BLaER1 (cell line): Measurements from ENCODE around the gene RHOH.
"Not testable (repeated sequence)": the region's sequence is repeated elsewhere in the genome, so short reads cannot be mapped to it uniquely, and the experiment has no call there.

Experiments used
- H3K27ac ChIP-seq: shearing (Covaris generic); formaldehyde crosslinking; 2 replicates; pipeline ENCODE4 v1.8.1; 2022
- H3K27me3 ChIP-seq: shearing (Covaris generic); formaldehyde crosslinking; 2 replicates; pipeline ENCODE4 v1.8.1; 2022
- H3K36me3 ChIP-seq: shearing (Covaris generic); formaldehyde crosslinking; 2 replicates; pipeline ENCODE4 v1.8.1; 2022
- H3K4me1 ChIP-seq: shearing (Covaris generic); formaldehyde crosslinking; 2 replicates; pipeline ENCODE4 v1.8.1; 2022
- H3K4me2 ChIP-seq: shearing (Covaris generic); formaldehyde crosslinking; 2 replicates; pipeline ENCODE4 v1.8.1; 2022
- H3K4me3 ChIP-seq: shearing (Covaris generic); formaldehyde crosslinking; 2 replicates; pipeline ENCODE4 v1.8.1; 2022
- H3K9ac ChIP-seq: shearing (Covaris generic); formaldehyde crosslinking; 2 replicates; pipeline ENCODE4 v1.8.1; 2022
- H3K9me3 ChIP-seq: shearing (Covaris generic); formaldehyde crosslinking; 2 replicates; pipeline ENCODE4 v1.8.1; 2022
- H4K20me1 ChIP-seq: shearing (Covaris generic); formaldehyde crosslinking; 2 replicates; pipeline ENCODE4 v1.8.1; 2022
- Cebpa-rat ChIP-seq: shearing (Covaris generic); IDR thresholded peaks from 2 replicates; pipeline ENCODE4 v1.8.1; 2022

Gene RHOH

DNA sequence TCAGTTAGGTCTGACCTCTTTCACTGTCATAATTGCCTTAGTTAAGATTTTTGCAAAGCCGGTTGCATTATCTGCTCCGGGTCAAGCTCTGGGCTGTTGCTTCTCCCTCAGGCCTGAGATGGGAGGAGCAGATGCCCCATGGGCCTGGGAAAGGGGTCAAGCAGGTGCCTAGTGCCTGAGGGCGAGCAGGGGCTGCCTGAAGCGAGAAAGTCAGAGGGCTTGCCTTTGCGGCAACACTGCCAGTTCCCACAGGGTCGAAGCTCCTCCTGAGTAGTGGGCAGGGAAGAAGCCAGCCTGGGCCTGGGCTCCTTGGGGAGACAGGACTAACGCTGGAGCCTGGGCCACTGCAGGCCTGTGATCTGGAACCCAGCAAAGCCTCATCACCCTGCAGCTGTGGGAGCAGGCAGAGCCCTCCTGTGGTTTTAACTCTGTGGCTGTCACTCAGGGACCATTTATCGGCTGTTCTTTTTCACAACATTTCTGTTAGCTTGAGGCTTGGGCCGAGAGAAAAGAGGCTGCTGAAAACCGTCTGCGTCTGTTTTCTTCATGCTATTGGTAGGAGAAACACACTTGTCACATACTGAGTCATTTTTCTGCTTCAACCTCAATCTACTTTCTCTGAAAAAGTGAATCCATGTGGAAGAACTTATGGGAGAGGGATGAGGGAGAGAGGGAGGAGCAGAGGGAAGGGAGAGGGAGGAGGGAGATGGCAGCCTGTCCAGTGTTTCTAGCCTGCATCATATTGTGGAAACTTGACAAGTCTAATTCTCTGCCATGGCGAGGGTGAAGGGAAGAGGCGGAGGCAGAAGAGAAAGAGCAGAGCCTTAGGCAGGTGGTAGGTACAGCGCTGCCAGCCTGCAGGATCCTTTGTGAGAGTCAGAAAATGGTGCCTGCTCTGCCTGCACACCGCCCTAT is 68.4 kb downstream of the RHOH start:
- H3K4me2 ChIP-seq, result peak overlapping the region; percentile 86
- peak overlapping the region; percentile 75 for H3K27ac ChIP-seq
- H3K27me3 ChIP-seq, result no peaks in the 10 kb centered on the region
- peak overlapping the region; percentile 28 for H3K4me3 ChIP-seq
- peak overlapping the region; percentile 69 for H3K9ac ChIP-seq
- peaks cover 25% of the 10 kb centered on the region for H3K4me1 ChIP-seq
- H3K36me3 ChIP-seq, result no peaks in the 10 kb centered on the region
- no peaks in the 10 kb centered on the region for H4K20me1 ChIP-seq
- TF ChIP-seq Cebpa-rat, result no peak
- H3K9me3 ChIP-seq, result peaks cover 15% of the 10 kb centered on the region

- no peaks in the 10 kb centered on the region for H3K27me3 ChIP-seq
- H3K4me1 ChIP-seq, result peaks cover 25% of the 10 kb centered on the region
- peaks cover 17% of the 10 kb centered on the region for H3K9me3 ChIP-seq
- H4K20me1 ChIP-seq, result no peaks in the 10 kb centered on the region
- H3K27ac ChIP-seq, result peak overlapping the region; percentile 75
- H3K4me3 ChIP-seq, result peak overlapping the region; percentile 28; the same call in 1 of the 2 replicates
- no peak for TF ChIP-seq Cebpa-rat
- H3K9ac ChIP-seq, result peak overlapping the region; percentile 69; the same call in 1 of the 2 replicates
- H3K36me3 ChIP-seq, result no peaks in the 10 kb centered on the region
- peak overlapping the region; percentile 86 for H3K4me2 ChIP-seq
Observed at GRCh38 chr4:40265910-40266274, 69.1 kb downstream of the RHOH start.

- Histone ChIP-seq H3K4me2 (no peak overlapping the region), H3K4me3 (no peak overlapping the region), H3K27ac (no peak overlapping the region), H3K4me1 (peaks cover 25% of the 10 kb centered on the region), H3K27me3 (no peaks in the 10 kb centered on the region), H4K20me1 (no peaks in the 10 kb centered on the region), H3K9ac (no peak overlapping the region), H3K9me3 (peaks cover 21% of the 10 kb centered on the region), H3K36me3 (no peaks in the 10 kb centered on the region)
- TF ChIP-seq Cebpa-rat, result no peak
Observed at GRCh38 chr4:40269133-40269532, 72.3 kb downstream of the RHOH start.

DNA sequence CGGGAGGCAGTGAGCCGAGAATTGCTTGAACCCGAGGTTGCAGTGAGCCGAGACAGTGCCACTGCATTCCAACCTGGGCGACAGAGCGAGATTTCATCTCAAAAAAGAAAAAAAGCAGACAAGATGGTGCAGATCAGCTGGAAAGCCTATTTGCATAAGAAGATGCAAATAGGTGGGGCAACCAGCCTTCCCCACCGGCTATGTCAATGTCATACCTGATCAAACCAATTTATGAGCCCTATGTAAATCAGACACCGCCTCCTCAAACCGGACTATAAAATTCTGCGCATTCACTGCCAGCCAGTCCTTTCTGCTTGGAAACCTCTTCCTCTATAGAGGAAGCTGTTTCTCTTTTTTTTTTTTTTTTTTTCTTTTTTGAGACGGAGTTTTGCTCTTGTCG is 73.8 kb downstream of the RHOH start:
- H3K27me3 ChIP-seq, result no peaks in the 10 kb centered on the region
- no peak overlapping the region for H3K27ac ChIP-seq
- H3K4me2 ChIP-seq, result no peak overlapping the region
- no peaks in the 10 kb centered on the region for H3K36me3 ChIP-seq
- no peak for TF ChIP-seq Cebpa-rat
- no peak overlapping the region for H3K4me3 ChIP-seq
- peaks cover 21% of the 10 kb centered on the region for H3K9me3 ChIP-seq
- no peaks in the 10 kb centered on the region for H4K20me1 ChIP-seq
- peaks cover 11% of the 10 kb centered on the region for H3K4me1 ChIP-seq
- no peak overlapping the region for H3K9ac ChIP-seq

DNA sequence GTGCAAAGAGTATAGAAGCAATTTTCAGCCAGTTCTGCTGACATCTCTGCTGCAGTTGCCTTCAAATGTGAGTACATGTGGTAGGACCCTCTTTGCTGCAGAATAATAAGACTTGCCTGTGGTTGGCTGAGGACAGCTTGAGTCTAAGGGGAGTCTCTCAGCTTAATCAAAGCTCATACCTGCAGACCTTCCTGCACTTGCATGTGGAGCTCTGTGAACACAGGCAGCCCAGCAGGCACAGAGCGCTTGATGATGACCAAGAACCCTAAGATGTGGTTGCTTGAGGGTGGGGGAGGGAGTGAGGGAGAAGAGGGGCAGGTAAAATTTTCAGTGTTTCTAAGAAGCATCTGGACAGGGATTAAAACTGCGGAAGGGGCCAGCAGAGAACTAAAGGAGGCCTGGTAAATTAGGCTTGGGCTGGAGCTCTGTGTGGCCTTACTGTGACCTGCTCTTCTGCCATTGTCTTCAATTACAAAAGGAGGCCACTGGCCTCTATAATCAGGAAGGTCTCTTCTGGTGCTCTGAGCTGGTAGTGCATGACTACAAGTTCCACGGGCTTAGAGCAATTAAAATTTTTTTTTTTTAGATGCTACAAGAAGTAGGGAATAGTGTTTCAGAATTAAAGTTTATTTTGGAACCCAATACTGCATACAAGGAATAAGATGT is 78.4 kb downstream of the RHOH start:
- H4K20me1 ChIP-seq, result no peaks in the 10 kb centered on the region
- peaks cover 6% of the 10 kb centered on the region for H3K9me3 ChIP-seq
- no peaks in the 10 kb centered on the region for H3K36me3 ChIP-seq
- H3K9ac ChIP-seq, result no peak overlapping the region
- no peak overlapping the region for H3K4me3 ChIP-seq
- H3K27me3 ChIP-seq, result no peaks in the 10 kb centered on the region
- H3K4me2 ChIP-seq, result no peak overlapping the region
- peaks cover 7% of the 10 kb centered on the region; the same call in 1 of the 2 replicates for H3K4me1 ChIP-seq
- no peak for TF ChIP-seq Cebpa-rat
- H3K27ac ChIP-seq, result no peak overlapping the region

DNA sequence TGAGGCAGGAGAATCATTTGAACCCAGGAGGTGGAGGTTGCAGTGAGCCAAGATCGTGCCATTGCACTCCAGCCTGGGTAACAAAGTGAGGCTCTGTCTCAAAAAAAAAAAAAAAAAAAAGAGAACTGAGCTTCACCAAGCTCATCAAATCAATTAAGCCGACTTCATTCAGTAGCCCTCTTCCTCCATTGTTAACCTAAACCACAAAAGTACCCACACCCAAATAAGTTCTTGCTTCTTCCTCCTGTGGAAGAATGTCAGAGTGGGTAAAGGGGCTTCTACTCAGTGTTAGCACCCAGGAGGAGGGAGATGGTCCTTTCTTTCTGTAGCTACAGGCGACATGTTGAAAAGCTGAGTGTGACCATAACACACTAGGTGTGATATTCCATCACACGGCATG is 79.7 kb downstream of the RHOH start:
- no peak overlapping the region for H3K4me3 ChIP-seq
- H3K27ac ChIP-seq, result no peak overlapping the region
- no peaks in the 10 kb centered on the region for H3K27me3 ChIP-seq
- no peaks in the 10 kb centered on the region for H4K20me1 ChIP-seq
- H3K36me3 ChIP-seq, result no peaks in the 10 kb centered on the region
- no peak for TF ChIP-seq Cebpa-rat
- no peak overlapping the region for H3K9ac ChIP-seq
- H3K9me3 ChIP-seq, result peaks cover 5% of the 10 kb centered on the region; the same call in 1 of the 2 replicates
- H3K4me2 ChIP-seq, result no peak overlapping the region
- peaks cover 10% of the 10 kb centered on the region; the same call in 1 of the 2 replicates for H3K4me1 ChIP-seq

DNA sequence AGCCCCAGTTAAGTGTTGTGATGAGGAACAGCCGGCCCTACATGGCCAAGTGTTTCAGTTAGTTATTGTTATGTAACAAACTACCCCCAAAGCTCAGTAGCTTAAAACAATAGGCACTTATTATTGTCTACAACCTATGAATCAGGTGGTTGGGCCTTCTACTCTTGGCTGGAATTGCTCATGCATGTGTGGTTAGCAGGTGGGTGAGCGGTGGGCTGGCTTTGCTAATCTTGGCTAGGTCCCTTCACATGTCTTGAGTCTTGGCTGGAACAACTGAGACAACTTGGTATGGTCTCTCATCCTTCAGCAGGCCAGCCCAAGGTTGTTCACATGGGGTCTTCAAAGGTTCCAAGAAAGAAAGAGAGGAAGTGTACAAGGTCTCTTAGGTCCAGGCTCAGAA is 83.8 kb downstream of the RHOH start:
- Histone ChIP-seq H3K27ac (no peak overlapping the region), H3K4me3 (no peak overlapping the region), H3K4me2 (no peak overlapping the region), H3K4me1 (peaks cover 27% of the 10 kb centered on the region), H3K27me3 (no peaks in the 10 kb centered on the region), H3K9ac (no peak overlapping the region), H3K36me3 (no peaks in the 10 kb centered on the region), H3K9me3 (peaks cover 12% of the 10 kb centered on the region), H4K20me1 (no peaks in the 10 kb centered on the region)
- no peak for TF ChIP-seq Cebpa-rat

GRCh38 chr4:40281099-40281498 is 84.3 kb downstream of the RHOH start:
- Histone ChIP-seq H3K4me1 (peaks cover 27% of the 10 kb centered on the region), H3K9me3 (peaks cover 12% of the 10 kb centered on the region), H3K9ac (no peak overlapping the region), H4K20me1 (no peaks in the 10 kb centered on the region), H3K4me3 (no peak overlapping the region), H3K4me2 (no peak overlapping the region), H3K36me3 (no peaks in the 10 kb centered on the region), H3K27me3 (no peaks in the 10 kb centered on the region), H3K27ac (no peak overlapping the region)
- TF ChIP-seq Cebpa-rat, result no peak

DNA sequence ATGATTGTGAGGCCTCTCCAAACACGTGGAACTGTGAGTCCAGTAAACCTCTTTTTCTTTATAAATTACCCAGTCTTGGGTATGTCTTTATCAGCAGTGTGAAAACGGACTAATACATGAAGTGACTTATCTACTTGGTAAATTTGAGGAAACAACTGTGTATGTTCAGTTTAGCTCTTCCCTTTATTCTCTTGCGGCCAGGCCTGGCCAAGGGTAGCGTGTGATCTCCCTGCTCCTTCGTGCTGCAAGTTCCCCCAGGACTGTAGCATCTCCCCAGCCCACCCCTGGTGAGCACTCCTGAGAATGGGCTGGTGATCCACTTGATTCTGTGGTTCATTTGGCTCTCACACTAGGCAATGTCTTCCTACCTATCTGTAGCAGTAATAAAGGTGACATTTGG is 85.1 kb downstream of the RHOH start:
- Histone ChIP-seq H4K20me1 (no peaks in the 10 kb centered on the region), H3K4me2 (no peak overlapping the region), H3K36me3 (no peaks in the 10 kb centered on the region), H3K4me3 (no peak overlapping the region), H3K9ac (no peak overlapping the region), H3K9me3 (peaks cover 12% of the 10 kb centered on the region), H3K27me3 (no peaks in the 10 kb centered on the region), H3K4me1 (peaks cover 20% of the 10 kb centered on the region), H3K27ac (no peak overlapping the region)
- no peak for TF ChIP-seq Cebpa-rat

GRCh38 chr4:40282857-40283256 is 86.0 kb downstream of the RHOH start:
- H3K4me1 ChIP-seq, result peaks cover 20% of the 10 kb centered on the region
- not testable (repeated sequence) for H3K9ac ChIP-seq, H3K4me3 ChIP-seq, H3K27ac ChIP-seq, H4K20me1 ChIP-seq, H3K36me3 ChIP-seq, H3K4me2 ChIP-seq, H3K27me3 ChIP-seq
- peaks cover 12% of the 10 kb centered on the region for H3K9me3 ChIP-seq
